GM18498 (cell line): ENCODE results near the gene CSDE1.

Source experiments
- ATAC-seq: cut with Tn5 transposase; IDR thresholded peaks from one replicate; pipeline ENCODE4 v1.9.1; 2021; ENCODE audit warnings: mild to moderate bottlenecking, moderate library complexity; ENCODE audit not compliant: unreplicated experiment

The CSDE1 gene

DNA sequence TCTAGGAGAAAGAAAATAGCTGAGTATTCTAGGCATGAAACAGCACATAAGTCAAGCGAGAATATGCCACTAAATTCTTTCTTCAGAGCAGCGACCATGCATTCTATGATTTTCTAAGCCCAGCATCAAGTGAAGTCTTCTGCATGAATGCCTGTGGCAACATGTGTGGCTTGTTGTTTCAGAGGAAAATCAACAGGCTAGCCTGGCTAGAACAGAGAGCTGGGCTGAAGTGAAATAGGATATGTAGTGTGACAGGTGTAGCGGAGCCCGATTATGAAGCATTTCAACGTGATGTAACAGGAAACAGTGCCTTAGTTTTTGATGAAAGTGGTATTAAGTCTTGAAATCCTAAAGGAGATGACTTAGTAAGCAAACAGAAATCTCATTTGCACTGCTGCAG is 7.0 kb downstream of the CSDE1 start:
- ATAC-seq: no peak

DNA sequence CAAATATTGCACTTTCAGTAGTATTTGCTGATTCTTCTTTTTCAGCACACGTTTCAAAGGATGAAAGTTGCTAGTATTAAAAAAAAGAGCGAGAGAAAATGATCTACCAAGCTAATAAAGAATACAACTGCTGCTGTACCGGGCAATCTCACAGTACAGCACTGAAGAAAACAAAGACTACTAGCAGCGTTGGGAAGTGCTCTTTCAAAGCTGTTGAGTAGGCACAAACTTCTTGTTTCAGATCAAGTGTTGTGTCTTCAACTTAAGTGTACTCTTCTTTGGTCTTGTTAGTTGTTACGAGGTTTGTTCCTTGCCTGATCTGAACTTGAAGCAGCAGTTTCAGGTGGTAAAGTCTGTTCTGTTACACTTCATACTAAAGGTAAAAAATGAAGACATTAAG is 7.9 kb downstream of the CSDE1 start:
- ATAC-seq: no peak

DNA sequence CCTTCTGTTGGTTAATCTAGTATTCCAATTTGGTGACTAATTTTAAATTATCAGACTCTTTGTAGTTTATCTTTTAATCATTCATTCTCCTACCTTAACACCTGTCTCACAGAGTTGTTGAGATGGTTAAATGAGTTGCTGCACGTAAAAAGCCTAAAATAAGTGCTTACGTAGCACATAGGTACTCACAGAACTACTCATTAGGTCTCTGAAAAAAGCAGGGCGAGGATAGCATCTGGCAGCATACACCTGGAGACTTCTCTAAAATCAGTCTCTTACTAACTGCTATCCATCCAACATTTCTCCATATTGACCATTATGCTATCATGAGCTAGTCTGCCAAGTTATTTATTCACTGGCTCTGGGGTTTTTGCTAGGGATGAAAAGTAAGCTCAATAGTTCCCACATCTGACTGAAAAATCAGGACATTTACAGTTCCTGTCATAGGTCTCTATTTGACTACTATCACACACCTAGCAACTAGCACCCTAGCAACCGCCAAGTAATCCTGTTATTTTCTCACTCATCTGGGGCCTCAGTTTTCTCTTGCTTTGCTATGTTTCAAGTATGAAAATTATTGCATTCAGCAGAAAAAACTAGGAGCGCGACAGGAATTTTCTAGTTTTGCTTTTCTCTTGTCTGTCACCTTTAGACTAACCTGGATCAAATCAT is 11.2 kb downstream of the CSDE1 start:
- no peak for ATAC-seq

DNA sequence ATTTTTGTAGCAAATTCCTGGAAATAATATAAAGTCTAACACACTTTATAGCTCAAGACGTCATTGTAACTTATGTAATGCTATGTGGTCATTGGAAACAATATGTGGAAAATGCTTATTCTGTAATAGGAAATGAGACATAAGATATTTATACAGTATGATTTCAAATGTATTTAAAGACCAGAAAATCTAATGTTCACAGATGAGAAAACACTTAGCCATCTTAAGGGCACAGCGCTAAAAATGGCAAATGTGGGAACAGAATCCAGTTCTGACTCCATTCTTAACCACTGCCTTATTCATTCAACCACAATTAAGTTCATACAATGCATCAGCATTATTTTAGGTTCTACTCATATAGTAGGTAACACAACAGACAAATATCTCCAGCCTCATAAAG is 12.5 kb downstream of the CSDE1 start:
- ATAC-seq: no peak

DNA sequence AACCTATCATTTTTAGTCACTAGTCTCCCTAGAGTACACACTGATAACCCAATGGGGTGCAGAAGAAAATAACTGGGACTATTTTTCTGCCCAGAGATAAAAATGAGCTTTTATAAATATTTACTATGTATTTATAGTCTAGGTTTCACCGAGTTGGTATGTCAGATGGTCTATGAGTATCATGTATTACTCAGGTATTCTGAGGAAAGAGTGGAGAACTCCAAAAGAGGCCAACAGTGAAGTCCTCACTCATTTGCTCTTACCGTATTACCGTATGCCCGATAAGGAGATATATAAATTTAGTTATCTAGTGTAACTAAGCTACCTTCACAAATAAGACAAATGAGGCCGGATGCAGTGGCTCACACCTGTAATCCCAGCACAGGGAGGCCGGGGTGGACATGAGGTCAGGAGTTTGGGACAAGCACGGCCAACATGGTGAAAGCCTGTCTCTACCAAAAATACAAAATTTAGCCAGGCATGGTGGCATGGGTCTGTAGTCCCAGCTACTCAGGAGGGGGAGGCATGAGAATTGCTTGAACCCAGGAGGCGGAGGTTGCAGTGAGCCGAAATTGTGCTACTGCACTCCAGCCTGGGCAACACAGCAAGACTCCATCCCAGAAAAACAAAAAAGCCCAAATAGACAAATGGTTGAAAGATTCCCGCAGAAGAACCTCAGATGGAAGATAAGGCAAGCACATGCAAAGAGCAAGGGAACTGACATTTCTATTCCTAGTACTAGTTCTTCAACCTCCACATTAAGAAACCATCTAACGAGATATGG is 15.6 kb downstream of the CSDE1 start:
- no peak for ATAC-seq

DNA sequence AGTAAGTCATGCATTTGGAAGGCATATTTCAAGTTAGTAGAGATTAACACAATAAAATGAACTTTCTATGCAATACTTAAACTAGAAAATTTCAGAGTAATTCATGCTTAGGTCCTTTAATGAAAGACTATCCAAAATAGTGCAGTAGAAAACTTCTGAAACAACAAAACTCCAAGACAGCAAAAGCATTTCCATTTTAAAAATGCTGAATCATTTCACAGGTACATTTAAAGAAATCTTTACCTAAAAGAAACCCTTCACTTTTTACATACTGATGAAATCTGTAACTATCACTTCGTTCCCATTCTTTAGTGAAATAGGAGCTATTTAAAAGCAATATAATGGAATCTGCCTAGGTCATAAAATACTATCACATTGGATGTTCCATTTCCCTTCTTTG is 17.5 kb downstream of the CSDE1 start:
- no peak for ATAC-seq

DNA sequence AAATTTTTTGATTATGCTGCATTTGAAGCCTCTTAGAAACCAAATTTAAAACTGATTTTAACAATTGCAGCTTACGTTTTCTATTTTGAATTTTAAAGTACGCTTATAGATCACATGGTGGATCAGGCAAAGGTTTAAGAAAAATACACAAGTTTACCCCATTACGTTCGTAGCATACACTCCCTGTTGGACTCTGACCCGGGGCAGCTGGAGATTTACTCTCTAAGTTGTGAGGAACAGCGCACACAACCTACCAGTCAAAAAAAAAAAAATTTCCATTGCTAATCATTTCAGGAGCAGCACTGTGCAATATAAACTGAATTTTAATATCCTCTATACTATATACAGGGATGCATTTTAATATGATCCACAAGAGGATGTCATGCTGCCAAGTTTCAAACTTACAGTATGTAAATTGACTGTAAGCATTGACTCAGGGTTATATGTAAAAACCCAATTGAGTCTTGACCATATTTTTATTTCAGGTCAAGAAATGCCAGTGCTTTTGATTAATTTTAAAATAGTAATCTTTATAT is 20.4 kb downstream of the CSDE1 start:
- ATAC-seq: no peak

DNA sequence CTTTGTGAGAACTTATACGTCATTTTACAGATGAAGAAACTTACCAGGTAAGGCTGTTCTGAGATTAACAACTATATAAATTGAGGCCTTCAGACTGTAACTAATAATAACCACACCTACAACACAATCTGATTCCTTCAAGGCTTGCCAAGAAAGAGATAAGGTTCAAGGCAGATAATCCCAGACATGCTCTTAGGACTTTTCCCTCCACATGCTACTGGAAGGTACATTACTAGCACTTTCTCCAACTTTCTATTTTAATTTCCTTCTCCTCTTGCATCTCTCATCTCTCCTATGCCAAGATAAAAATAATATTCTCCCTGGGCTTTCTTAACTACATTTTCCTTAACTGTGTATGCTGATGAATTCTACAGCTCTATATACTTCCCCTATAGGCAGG is 22.3 kb downstream of the CSDE1 start:
- no peak for ATAC-seq

DNA sequence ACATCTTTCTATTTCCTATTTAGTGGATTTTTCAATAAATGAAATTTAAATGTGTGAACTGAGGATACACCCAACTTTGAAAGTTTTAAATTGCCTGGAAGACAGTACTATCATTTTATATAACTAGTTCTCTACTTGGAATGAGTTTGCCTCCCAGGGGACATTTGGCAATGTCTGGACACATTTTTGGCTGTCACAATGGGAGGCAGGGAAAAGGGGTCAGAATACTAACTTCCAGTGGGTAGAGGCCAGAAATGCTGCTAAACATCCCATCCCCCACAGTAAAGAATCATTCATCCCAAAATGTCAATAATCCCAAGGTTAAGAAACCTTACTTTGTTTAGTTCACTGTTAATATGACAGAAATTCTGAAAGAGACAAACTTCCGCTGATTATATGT is 28.0 kb downstream of the CSDE1 start:
- ATAC-seq: no peak

DNA sequence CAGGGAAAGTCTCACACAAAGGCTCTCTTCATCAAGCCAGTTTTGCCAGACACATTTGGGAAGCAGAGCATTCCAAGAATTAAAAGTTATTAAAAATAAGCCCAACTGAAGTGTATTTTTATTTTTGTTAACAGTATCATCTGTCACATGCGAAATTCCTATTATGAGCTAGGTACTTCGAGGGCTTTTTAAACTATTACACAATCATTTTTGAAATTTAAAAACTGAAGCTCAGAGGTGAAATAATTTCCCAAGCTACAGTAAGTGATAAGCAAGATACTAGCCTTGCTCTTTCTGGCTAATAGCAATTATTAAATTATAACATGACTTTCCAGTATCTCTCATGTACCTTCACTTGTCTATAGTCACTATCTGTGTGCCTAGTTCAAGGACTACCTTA is 29.2 kb downstream of the CSDE1 start:
- ATAC-seq: no peak

DNA sequence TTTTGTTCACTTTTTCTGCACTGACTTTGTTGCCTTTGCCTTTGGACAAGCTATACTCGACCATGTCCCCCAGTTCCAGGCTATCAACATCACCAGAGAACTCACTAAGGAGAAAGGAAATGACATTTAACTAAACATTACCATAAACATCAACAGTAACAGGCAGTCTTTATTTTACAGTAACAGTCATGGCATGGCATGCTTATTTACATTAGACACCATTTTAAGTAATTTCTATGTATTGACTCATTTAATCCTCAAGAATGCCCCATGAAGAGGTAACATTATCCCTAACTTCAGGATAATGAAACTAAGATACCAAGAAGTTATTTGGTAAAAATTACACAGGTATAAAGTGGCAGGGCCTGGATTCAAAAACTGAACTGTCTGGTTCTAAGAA is 32.6 kb downstream of the CSDE1 start:
- no peak for ATAC-seq

DNA sequence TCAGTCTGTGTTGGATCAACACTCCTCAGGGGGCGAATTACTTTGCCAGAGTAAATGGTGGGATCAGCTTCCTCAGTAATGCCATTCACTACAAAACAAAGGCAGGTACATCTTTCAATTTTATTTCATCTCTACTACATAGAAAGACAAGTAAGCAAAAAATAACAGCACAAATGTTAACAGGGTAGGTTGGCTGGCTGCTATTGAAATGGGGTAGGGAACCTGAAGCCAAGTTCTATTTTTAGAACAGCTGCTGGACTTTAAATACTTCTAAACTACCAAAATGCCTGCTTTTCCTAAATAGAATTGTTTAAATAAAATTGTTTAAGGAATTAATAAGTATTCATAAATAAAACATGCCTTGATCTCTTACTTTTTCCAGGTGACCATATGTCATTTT is 33.9 kb downstream of the CSDE1 start:
- ATAC-seq: no peak

DNA sequence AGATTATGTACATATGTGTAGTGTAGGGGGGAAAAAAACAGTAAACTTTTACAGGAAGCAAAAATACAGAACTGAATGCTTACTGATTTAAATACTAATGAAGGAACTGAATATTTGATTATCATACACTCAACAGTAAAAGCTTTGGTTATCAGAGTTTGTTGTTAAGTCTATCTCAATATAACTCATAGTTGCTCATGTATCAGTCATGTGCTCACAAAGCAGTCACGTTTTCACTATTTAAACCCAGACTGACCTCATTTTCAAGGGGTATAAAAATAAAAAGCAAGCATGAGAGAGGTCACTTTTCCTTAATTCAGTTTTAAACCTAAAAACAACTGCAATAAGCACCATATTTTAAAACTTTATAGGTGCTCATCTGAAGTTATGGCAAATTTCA is 34.3 kb downstream of the CSDE1 start:
- no peak for ATAC-seq

DNA sequence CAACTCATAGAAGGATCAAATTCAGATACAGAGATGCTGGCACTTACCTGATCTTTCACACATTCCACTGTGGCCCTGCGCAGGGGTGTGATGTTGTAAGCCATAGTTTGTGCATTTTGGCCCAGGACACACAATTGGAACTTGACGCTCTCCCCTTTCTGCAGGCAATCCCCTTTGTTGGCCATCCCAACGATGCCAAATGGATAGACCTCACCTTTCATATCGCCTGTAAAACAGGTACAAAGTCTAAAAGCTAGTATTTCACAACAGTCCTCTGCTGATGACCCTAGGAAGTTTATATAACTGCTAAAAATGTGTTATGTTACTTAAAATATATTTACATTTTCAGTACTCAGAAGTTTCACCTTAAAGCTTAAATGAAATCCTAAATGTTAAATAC is 37.3 kb downstream of the CSDE1 start:
- no peak for ATAC-seq

DNA sequence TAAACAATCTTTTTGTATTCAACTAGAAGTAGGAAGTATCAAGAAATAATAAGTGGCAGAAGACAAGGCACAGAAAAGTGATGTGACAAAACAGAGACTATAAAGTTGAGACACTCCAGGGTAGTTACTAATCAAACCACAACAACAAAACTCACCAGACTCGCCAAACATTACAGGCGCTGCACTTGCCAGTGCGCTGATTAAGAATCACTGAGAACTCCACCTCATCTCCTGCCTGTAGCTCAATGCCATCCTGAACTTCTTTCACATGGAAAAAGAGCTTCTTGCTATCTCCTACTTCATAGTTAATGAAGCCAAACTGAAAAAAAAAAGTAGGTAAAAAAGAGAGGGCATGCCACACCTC is 38.4 kb downstream of the CSDE1 start:
- no peak for ATAC-seq

DNA sequence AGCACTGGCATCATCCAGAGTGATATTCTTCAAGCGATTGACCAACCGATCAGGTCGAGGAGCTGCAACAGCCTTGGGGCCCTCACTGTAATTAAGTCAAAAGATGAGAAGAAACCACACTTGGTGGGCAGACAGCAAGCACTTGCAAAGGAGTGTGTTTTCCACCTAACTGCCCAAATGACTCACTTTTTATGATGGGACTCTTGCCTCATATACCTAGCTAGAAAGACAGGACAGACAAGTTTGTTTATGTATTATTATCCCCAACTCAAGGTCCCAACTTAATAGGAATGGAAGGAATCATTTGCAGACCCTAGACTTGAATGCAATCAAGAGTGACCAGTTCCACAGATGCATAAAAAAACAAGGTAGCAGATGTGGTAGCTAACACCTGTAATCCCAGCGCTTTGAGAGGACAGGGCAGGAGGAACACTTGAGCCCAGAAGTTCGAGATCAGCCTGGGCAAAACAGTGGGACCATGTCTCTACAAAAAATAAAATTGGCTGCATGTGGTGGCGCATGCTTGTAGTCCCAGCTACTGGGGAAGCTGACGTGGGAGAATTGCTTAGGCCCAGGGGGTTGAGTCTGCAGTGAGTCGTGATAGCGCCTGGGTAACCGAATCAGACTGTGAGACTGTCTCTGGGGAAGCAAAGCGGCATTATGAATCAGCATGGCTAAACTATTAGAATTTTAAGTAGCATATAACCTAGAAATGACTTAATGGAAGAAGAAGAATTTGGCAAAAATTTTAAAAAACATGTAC is 38.9 kb downstream of the CSDE1 start:
- no peak for ATAC-seq

DNA sequence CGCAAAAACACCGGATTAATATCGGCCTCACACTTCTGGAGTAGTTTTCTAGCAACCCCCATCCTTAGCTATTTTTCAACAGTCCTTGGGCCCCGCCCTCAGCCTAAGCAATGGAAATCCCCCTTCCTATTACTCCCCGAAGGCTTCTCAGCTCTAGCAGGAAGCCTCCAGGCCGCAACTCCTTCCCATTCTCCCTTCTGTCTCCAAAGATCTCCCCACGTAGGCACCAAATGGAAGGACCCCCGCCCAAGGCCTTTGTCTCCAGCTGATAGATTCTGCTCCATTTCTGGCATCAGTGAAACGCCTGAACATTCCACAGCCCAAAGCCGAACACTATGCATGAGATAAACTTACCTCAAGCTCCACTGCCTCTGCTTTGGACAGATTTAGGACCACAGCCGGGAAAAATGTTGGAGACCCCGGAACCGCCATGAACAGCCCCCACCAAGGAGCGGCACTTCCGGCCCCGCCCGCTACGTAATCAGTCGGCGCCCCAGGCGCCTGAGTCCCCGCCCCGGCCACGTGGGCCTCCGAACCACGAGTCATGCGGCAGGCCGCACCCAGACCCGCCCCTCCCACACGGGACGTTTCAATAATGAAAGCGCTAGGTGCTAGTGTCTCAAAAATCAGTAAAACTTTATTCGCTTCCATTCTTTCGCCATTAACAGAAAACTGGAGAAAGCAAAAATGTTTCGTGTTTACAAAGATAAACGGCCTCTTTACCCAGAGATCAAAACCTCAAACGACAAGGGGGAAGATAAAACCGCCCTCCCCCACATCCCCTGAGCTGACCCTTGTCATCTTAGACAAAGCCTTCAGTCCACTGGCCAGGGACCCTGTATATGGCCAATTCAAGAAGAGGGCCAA is 41.2 kb downstream of the CSDE1 start, which contains the start of gene NRAS:
TSS of gene NRAS (minus strand) at position 468 of the 867 bp plus-strand sequence. CDS start 611 bp downstream, outside the sequence.
- ATAC-seq: peak; percentile 96

DNA sequence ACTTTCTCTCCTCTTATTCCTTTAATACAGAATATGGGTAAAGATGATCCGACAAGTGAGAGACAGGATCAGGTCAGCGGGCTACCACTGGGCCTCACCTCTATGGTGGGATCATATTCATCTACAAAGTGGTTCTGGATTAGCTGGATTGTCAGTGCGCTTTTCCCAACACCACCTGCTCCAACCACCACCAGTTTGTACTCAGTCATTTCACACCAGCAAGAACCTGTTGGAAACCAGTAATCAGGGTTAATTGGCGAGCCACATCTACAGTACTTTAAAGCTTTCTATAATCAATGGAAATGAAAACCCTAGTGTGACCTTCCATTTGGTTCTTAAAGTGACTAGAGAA is 41.9 kb downstream of the CSDE1 start:
- peak; percentile 1 for ATAC-seq

DNA sequence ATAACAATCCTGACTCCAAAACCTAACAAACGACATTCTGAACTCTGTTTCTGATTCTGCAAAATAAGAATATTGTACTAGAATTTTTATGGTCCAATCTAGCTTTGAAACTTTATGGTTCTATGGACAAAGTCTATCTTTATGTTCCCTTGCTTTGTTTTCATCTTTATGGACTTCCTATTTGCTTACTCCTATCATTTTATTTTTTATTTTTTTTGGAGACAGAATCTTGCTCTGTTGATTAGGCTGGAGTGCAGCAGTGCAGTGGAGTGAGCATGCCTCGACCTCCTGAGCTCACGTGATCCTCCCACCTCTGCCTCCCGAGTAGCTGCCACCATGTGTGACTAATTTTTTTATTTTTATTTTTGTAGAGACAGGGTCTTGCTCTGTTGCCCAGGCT is 44.8 kb downstream of the CSDE1 start:
- ATAC-seq: no peak

DNA sequence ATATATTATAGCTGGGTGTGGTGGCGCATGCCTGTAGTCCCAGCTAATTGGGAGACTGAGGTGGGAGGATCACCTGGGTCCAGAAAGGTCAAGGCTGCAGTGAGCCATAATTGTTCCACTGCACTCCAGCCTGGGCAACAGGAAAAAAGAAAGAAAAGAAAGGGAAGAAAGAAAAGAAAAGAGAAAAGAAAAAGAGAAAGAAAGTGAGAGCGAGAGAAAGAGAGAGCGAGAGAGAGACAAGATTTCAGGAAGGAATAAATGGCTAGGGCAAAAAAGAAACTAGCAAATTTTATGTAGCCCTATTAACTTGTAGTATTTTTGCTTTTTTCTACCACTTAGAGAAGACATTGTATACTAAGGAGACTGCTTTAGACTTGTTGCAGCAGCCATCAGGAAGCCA is 47.4 kb downstream of the CSDE1 start:
- ATAC-seq: no peak

DNA sequence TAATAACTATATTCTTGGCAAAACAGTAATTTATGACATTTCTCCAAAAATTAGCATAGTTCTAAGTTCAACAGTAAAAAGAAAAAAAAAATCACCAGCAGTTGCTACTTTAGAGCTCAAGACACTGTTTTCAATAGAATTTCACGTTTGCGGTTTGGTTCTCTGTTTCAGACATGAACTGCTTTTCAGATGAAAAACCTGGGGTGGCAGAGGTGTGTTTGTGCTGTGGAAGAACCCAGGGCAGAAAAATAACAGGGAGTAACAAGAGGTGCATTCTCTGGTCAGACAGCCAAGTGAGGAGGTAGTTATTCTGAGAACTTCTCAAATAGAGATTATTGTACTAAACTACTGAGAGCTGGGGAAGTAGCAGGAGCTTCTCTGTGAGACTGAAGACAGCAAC is 50.2 kb downstream of the CSDE1 start:
- no peak for ATAC-seq
